Measurements from ENCODE around the gene CHURC1. TPM values are rescaled to one million over a fixed set of nuclear protein-coding genes. Genes with fewer than 3 reads are reported as not detected.

CHURC1 gene
- total and polyA plus RNA-seq, 2 of the 8 experiments (the other 6 are each of a cell fraction or from before 2014, with no cell fraction given) = 50.2 to 59.3 TPM

DNA sequence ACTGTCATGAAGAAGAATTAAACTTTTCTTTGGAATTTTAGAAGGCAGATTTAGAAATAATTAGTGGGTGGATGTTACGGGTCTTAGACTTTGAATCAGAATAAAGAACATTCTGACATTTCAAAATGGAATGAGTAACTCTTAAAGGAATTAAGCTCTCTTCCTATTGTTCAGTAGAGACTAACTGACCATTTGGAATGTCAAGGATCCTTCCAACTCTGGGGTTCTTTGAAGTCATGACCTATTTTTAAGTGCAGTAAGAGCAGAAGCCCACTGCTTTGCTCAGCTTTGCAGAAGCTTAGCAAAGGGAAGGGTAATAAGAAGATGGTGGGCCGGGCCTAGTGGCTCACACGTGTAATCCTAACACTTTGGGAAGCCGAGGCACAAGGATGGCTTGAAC lies 4.0 kb downstream of the CHURC1 start:
- Histone ChIP-seq H3K23me2 (ENCODE audit: low read depth, low read length) (peaks cover 5% of the 10 kb centered on the region), H2BK5ac (ENCODE audit: low read depth, low read length) (no peak overlapping the region), H2BK15ac (ENCODE audit: low read length) (no peak overlapping the region), H3K36me3 (ENCODE audit: control insufficient read depth in 2 of 4, insufficient read depth in 4 of 4, low read length in 3 of 4) (no peaks in the 10 kb centered on the region), H2BK12ac (ENCODE audit: low read depth, low read length) (no peak overlapping the region), H4K20me1 (replicated peaks in 1 of 2; ENCODE audit: control insufficient read depth in 1 of 2, insufficient read depth in 2 of 2, low read length in 2 of 2) (no peaks in the 10 kb centered on the region), H3K18ac (ENCODE audit: extremely low read depth, low read length) (no peak overlapping the region), H3K4me2 (ENCODE audit: insufficient read depth in 1 of 2, low read depth in 2 of 2, low read length in 2 of 2) (no peak overlapping the region), H3K79me1 (ENCODE audit: low read depth, low read length) (no peaks in the 10 kb centered on the region; the same call in none of the 2 replicates), H4K91ac (replicated peaks; ENCODE audit: insufficient read length, low read length) (no peak overlapping the region), H3K23ac (ENCODE audit: insufficient read length) (no peak overlapping the region), H3K79me2 (ENCODE audit: control insufficient read depth in 1 of 2, insufficient read depth in 2 of 2, low read length in 2 of 2) (peaks cover 5 to 28% of the 10 kb centered on the region in 2 experiments; a peak in 3 of 4 replicates), H3K4me3 (ENCODE audit: extremely low read depth in 1 of 4, insufficient read depth in 2 of 4, low read depth in 3 of 4, low read length in 4 of 4) (no peak overlapping the region), H3K4me1 (replicated peaks in 1 of 4; ENCODE audit: control insufficient read depth in 3 of 4, insufficient read depth in 4 of 4, low read length in 3 of 4) (peaks cover 0 to 4% (median 3%) of the 10 kb centered on the region in 4 experiments; a peak in 4 of 7 replicates), H2BK120ac (replicated peaks; ENCODE audit: low read depth, low read length) (no peak overlapping the region), H3K9me3 (ENCODE audit: insufficient read depth in 2 of 2, low read depth in 1 of 2, low read length in 1 of 2) (no peaks in the 10 kb centered on the region), H3K27me3 (replicated peaks in 1 of 4; ENCODE audit: control insufficient read depth in 3 of 4, extremely low read depth in 1 of 4, insufficient read depth in 3 of 4, low read length in 3 of 4) (no peaks in the 10 kb centered on the region), H2AFZ (ENCODE audit: low read length) (no peak overlapping the region), H3K9ac (replicated peaks in 1 of 4; ENCODE audit: extremely low read depth in 1 of 4, low read depth in 3 of 4, low read length in 3 of 4) (no peak overlapping the region), H2AK5ac (ENCODE audit: low read depth, low read length) (no peak overlapping the region), H2BK20ac (ENCODE audit: low read length) (no peak overlapping the region), H3K27ac (ENCODE audit: low read depth, low read length) (no peak overlapping the region), H3K4ac (replicated peaks; ENCODE audit: insufficient read length, low read depth, low read length) (no peak overlapping the region), H3K14ac (ENCODE audit: insufficient read length) (no peak overlapping the region), H4K8ac (ENCODE audit: extremely low read depth, insufficient read depth, low read length) (no peak overlapping the region), H4K5ac (ENCODE audit: insufficient read length, low read depth, low read length) (no peak overlapping the region), H3K56ac (replicated peaks; ENCODE audit: insufficient read length, low read depth, low read length) (no peak overlapping the region)
- FAIRE-seq (no peak), DNase-seq (ENCODE audit: low read depth in 1 of 2, low spot score in 2 of 2) (no peak)
- 91% methylated on average over 4 of the region's 4 CpGs; no CpG with 5 or more reads in 1 of the 2 experiments for WGBS, 2 experiments (ENCODE audit: extremely low coverage in 1 of 2, insufficient coverage in 1 of 2, insufficient read length in 1 of 2, insufficient replicate concordance in 2 of 2, low coverage in 1 of 2, low lambda C conversion rate in 2 of 2, missing lambda C conversion rate in 1 of 2)
- ChIA-PET CTCF (ENCODE audit: partially characterized antibody) (interaction anchor here (1.2 to 1.7 kb wide), 2 partner anchors 18 to 33 kb away, joined by 4 to 5 read pairs; no protein-coding TSS in a partner anchor), POLR2A (ENCODE audit: partially characterized antibody) (interaction anchor here (1.3 to 2.3 kb wide), 2 partner anchors 18 to 24 kb away, joined by 3 to 4 read pairs; partner anchors contain the start of gene GPX2)
- TF ChIP-seq TAF1 (IDR thresholded peaks at IDR 0.05; ENCODE audit: low read depth, low read length) (no peak), MAFK (IDR thresholded peaks at IDR 0.05; ENCODE audit: low read depth, low read length) (no peak), TEAD4 (IDR thresholded peaks at IDR 0.05; ENCODE audit: low read depth, low read length) (no peak), HDAC6 (IDR thresholded peaks at IDR 0.05; ENCODE audit: low read depth, low read length) (no peak), GABPA (IDR thresholded peaks at IDR 0.05; ENCODE audit: borderline replicate concordance, insufficient read depth, low read length) (no peak), POLR2A (IDR thresholded peaks at IDR 0.05; ENCODE audit: control extremely low read depth in 1 of 2, low read depth in 2 of 2, low read length in 2 of 2) (no peak), SP4 (IDR thresholded peaks at IDR 0.05; ENCODE audit: low read length) (no peak), NRF1 (IDR thresholded peaks at IDR 0.05; ENCODE audit: low read depth, low read length) (no peak), SIN3A (conservative IDR thresholded peaks at IDR 0.05 in 1 of 2, IDR thresholded peaks at IDR 0.05 in 1 of 2; ENCODE audit: low read depth in 1 of 2, low read length in 2 of 2) (no peak)
- TF ChIP-seq, protein P1, sequence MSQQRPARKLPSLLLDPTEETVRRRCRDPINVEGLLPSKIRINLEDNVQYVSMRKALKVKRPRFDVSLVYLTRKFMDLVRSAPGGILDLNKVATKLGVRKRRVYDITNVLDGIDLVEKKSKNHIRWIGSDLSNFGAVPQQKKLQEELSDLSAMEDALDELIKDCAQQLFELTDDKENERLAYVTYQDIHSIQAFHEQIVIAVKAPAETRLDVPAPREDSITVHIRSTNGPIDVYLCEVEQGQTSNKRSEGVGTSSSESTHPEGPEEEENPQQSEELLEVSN (IDR thresholded peaks at IDR 0.05) = no peak
